ENCODE measurements around the gene N4BP2L2. TPM values are rescaled to one million over a fixed set of nuclear protein-coding genes. Genes with fewer than 3 reads are reported as not detected.

Gene N4BP2L2
- total and polyA plus RNA-seq, 2 of the 13 experiments (the other 11 are each of a cell fraction or from before 2014, with no cell fraction given), result 58.9 to 81.2 TPM

- TF ChIP-seq ZNF160 (CRISPR knock-in tag; IDR thresholded peaks at IDR 0.05), result 0 out of 2 replicates have a peak, but pooled peaks have one; percentile 1
- TF ChIP-seq, protein P1, sequence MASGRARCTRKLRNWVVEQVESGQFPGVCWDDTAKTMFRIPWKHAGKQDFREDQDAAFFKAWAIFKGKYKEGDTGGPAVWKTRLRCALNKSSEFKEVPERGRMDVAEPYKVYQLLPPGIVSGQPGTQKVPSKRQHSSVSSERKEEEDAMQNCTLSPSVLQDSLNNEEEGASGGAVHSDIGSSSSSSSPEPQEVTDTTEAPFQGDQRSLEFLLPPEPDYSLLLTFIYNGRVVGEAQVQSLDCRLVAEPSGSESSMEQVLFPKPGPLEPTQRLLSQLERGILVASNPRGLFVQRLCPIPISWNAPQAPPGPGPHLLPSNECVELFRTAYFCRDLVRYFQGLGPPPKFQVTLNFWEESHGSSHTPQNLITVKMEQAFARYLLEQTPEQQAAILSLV (CRISPR knock-in tag; IDR thresholded peaks at IDR 0.05; ENCODE audit: borderline replicate concordance), result 0 out of 2 replicates have a peak, but pooled peaks have one; percentile 27
- TF ChIP-seq TAF15 (IDR thresholded peaks at IDR 0.05; ENCODE audit: low read depth, low read length, poor library complexity, severe bottlenecking), result no peak
- 0 out of 2 replicates have a peak, but pooled peaks have one; percentile 2 for TF ChIP-seq ZNF12 (CRISPR knock-in tag; IDR thresholded peaks at IDR 0.05)
- TF ChIP-seq NR0B2 (CRISPR knock-in tag; IDR thresholded peaks at IDR 0.05), result 0 out of 2 replicates have a peak, but pooled peaks have one; percentile 7
- 0 out of 2 replicates have a peak, but pooled peaks have one; percentile 6 for TF ChIP-seq ZBTB38 (CRISPR knock-in tag; IDR thresholded peaks at IDR 0.05)
- TF ChIP-seq ZNF354B (CRISPR knock-in tag; IDR thresholded peaks at IDR 0.05), result 0 out of 2 replicates have a peak, but pooled peaks have one; percentile 45
- TF ChIP-seq UBTF (CRISPR knock-in tag; IDR thresholded peaks at IDR 0.05), result peak; percentile 1; the same call in 1 of the 2 replicates
- TF ChIP-seq ZNF737 (CRISPR knock-in tag; IDR thresholded peaks at IDR 0.05; ENCODE audit: borderline replicate concordance), result 0 out of 2 replicates have a peak, but pooled peaks have one; percentile 42
Observed at GRCh38 chr13:32455594-32455903, 83.0 kb downstream of the N4BP2L2 start (continued).
